Endothelial cell of umbilical vein (primary cell): ENCODE results near the gene SLC6A2. TPM values are rescaled to one million over a fixed set of nuclear protein-coding genes. Genes with fewer than 3 reads are reported as not detected.

Source experiments
- BruUV-seq: library from RNA; stranded (reverse); fragments of 400-500 nt; replicated peaks from 2 replicates; lab custom pipeline; 2021; lab: Mats Ljungman, UMichigan
- CTCF ChIA-PET: fragments of 300-600, 350-600 bp; sonication (Branson Sonifier 250); formaldehyde crosslinking; loops from one replicate; lab custom pipeline; 2021; ENCODE audit warnings: antibody characterized with exemption, inconsistent platforms; lab: Charles Lee
- POLR2A ChIA-PET: fragments of 300-600, 350-600 bp; sonication (Branson Sonifier 250); formaldehyde crosslinking; loops from one replicate; lab custom pipeline; 2021; ENCODE audit warnings: antibody characterized with exemption, inconsistent platforms; lab: Charles Lee
- DNase-seq: peaks from one replicate; pipeline ENCODE4 v3.0.0-alpha.2; 2011; ENCODE audit warnings: low read depth, low spot score
- FAIRE-seq: peaks from 2 replicates; lab custom pipeline; 2011; peaks lifted over from hg19 to GRCh38; lab: Jason Lieb, UNC
- H2AFZ ChIP-seq: 2 replicates; pipeline ENCODE4 v1.6.0; 2012; ENCODE audit warnings: low read depth, low read length, control low read depth, inconsistent platforms
- H3K27ac ChIP-seq: 2 replicates; pipeline ENCODE4 v1.5.1; 2011; ENCODE audit warnings: low read depth, mild to moderate bottlenecking, control low read depth, low read length, moderate library complexity; ENCODE audit not compliant: insufficient read depth
- H3K27me3 ChIP-seq, 2 experiments: 2 replicates each; pipeline versions ENCODE4 v1.6.0 to v1.6.1; 2011; ENCODE audit warnings: low read length in 2 of 2, mixed read lengths in 1 of 2; ENCODE audit not compliant: control insufficient read depth in 2 of 2, insufficient read depth in 2 of 2
- H3K36me3 ChIP-seq, 2 experiments: 2 replicates in 1 of 2; 3 replicates in 1 of 2; pipeline ENCODE4 v1.5.1; 2011; ENCODE audit warnings: low read length in 2 of 2, mild to moderate bottlenecking in 1 of 2, moderate library complexity in 1 of 2; ENCODE audit not compliant: control insufficient read depth in 2 of 2, insufficient read depth in 2 of 2; ENCODE audit errors: extremely low read depth in 1 of 2
- H3K4me1 ChIP-seq: 3 replicates; pipeline ENCODE4 v1.5.1; 2011; ENCODE audit warnings: mild to moderate bottlenecking, low read length; ENCODE audit not compliant: control insufficient read depth, insufficient read depth; ENCODE audit errors: extremely low read depth
- H3K4me2 ChIP-seq: 2 replicates; pipeline ENCODE4 v1.6.1; 2011; ENCODE audit warnings: low read length, control low read depth, mixed read lengths; ENCODE audit not compliant: insufficient read depth
- H3K4me3 ChIP-seq, 3 experiments: fragments of 200-600 bp in 1 of 3; sonication (generic), shearing (Covaris generic) in 1 of 3; replicated peaks in 1 of 3; 2 replicates each; pipeline ENCODE4 v1.5.1; 2011 to 2016; ENCODE audit warnings: control low read depth in 3 of 3, low read length in 3 of 3, mild to moderate bottlenecking in 2 of 3, inconsistent platforms in 1 of 3, low read depth in 1 of 3, moderate library complexity in 1 of 3; ENCODE audit not compliant: insufficient read depth in 1 of 3
- H3K79me2 ChIP-seq: 2 replicates; pipeline ENCODE4 v1.6.0; 2012; ENCODE audit warnings: low read length, inconsistent platforms; ENCODE audit not compliant: control insufficient read depth, insufficient read depth
- H3K9ac ChIP-seq: replicated peaks from 2 replicates; pipeline ENCODE3; 2011; ENCODE audit warnings: low read length, control low read depth; ENCODE audit not compliant: insufficient read depth; ENCODE audit errors: extremely low read depth
- H3K9me1 ChIP-seq: replicated peaks from 3 replicates; pipeline ENCODE4 v1.6.0; 2011; ENCODE audit warnings: mild to moderate bottlenecking, low read length; ENCODE audit not compliant: control insufficient read depth, insufficient read depth; ENCODE audit errors: extremely low read depth
- H3K9me3 ChIP-seq: replicated peaks from 2 replicates; pipeline ENCODE4 v1.5.1; 2012; ENCODE audit warnings: low read length, inconsistent platforms; ENCODE audit not compliant: control insufficient read depth, insufficient read depth
- H4K20me1 ChIP-seq: replicated peaks from 2 replicates; pipeline ENCODE3; 2011; ENCODE audit warnings: mild to moderate bottlenecking, low read length; ENCODE audit not compliant: control insufficient read depth, insufficient read depth; ENCODE audit errors: extremely low read depth
- EZH2 ChIP-seq: IDR thresholded peaks from 2 replicates; pipeline ENCODE4 v1.6.1; 2012; ENCODE audit warnings: borderline replicate concordance, low read depth, mild to moderate bottlenecking, moderate library complexity, low read length, inconsistent platforms; ENCODE audit not compliant: severe bottlenecking
- FOS ChIP-seq: IDR thresholded peaks from 2 replicates; pipeline ENCODE4 v1.6.1; 2011; ENCODE audit warnings: mild to moderate bottlenecking, low read length, moderate library complexity, borderline replicate concordance; ENCODE audit not compliant: insufficient read depth
- GATA2 ChIP-seq: IDR thresholded peaks from 2 replicates; pipeline ENCODE4 v1.7.0; 2011; ENCODE audit warnings: low read depth, mild to moderate bottlenecking, moderate library complexity, mixed read lengths, low read length; ENCODE audit not compliant: insufficient read length, insufficient read depth
- JUN ChIP-seq: IDR thresholded peaks from 2 replicates; pipeline ENCODE4 v1.6.1; 2011; ENCODE audit warnings: borderline replicate concordance, low read depth; ENCODE audit not compliant: insufficient read length, insufficient read depth
- MYC ChIP-seq: IDR thresholded peaks from one replicate; pipeline ENCODE4 v1.6.1; 2011; ENCODE audit warnings: mild to moderate bottlenecking, low read depth, low read length
- POLR2A ChIP-seq: IDR thresholded peaks from 2 replicates; pipeline ENCODE4 v1.6.1; 2012; ENCODE audit warnings: low read depth, mild to moderate bottlenecking, control low read depth, low read length
- POLR2AphosphoS5 ChIP-seq: IDR thresholded peaks from 2 replicates; pipeline ENCODE4 v1.6.1; 2012; ENCODE audit warnings: low read depth, mild to moderate bottlenecking, control low read depth, low read length, moderate library complexity; ENCODE audit not compliant: insufficient read depth
- dilution Hi-C: fragments of 300-500 bp; cut with MboI; formaldehyde crosslinking; loops from one replicate; pipeline ENCODE4 v1.15.0; 2019; ENCODE audit warnings: low sequenced_read_pairs; ENCODE audit not compliant: extremely low pct_ligation_motif_present
- intact Hi-C: fragments of 100-400 bp; cut with micrococcal nuclease; formaldehyde crosslinking; loops from one replicate; pipeline ENCODE4 v1.10.0; 2022
- polyA plus RNA-seq, 4 experiments: library from polyadenylated mRNA; depleted of rRNA in 3 of 4; stranded (reverse) in 3 of 4; unstranded in 1 of 4; fragments of >200 nt; gene quantifications; 2 replicates each; pipeline versions ENCODE4 v1.2.1 to v1.2.3, GENCODE V29; 2011 to 2012; ENCODE audit warnings: missing spikeins in 1 of 4
- total RNA-seq: library from RNA; stranded (reverse); gene quantifications from 2 replicates; pipeline ENCODE4 v1.2.3, GENCODE V29; 2021
- TF ChIP-seq, protein P1 (sequence below): IDR thresholded peaks from 2 replicates; pipeline ENCODE4 v1.6.1; 2011; ENCODE audit not compliant: insufficient read depth, insufficient read length
- TF ChIP-seq, protein P2 (sequence below), 2 donors: IDR thresholded peaks; 1 replicate in 1 of 2; 2 replicates in 1 of 2; pipeline ENCODE4 v1.5.1; 2011; ENCODE audit warnings: low read length in 2 of 2, mild to moderate bottlenecking in 2 of 2, moderate library complexity in 2 of 2, control low read depth in 1 of 2, inconsistent platforms in 1 of 2, low read depth in 1 of 2; ENCODE audit not compliant: insufficient read depth in 1 of 2; ENCODE audit errors: extremely low read depth in 1 of 2

Gene SLC6A2
- total and polyA plus RNA-seq, 2 donors (not counting 3 experiments of a cell fraction or from before 2014, with no cell fraction given), result not detected

DNA sequence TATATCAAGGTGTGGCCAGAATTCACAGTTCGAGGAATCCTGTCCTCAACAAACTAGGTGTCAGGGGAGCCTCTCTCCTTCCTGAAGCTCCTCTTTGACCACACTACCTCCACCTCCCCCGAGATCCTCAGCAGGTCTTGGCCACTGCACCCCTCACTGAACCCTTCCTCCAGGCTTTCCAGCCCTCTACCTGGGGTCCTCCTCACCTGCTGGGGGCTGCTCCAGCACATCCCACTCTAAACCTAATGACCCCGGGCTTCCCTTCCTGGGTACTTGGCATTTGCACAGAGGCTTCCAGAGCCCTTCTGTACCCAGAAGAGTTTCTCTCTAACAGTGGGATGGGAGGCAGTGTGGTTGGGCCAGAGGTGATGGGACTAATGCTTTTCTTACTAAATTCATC, 9.7 kb downstream of the SLC6A2 start:
- H2AFZ ChIP-seq, result no peak overlapping the region
- no peaks in the 10 kb centered on the region for H3K9me3 ChIP-seq
- no peak overlapping the region for H3K9ac ChIP-seq
- H3K79me2 ChIP-seq, result no peaks in the 10 kb centered on the region
- no TSS peak for BruUV-seq
- DNase-seq (no peak), FAIRE-seq (no peak)
- H3K27me3 ChIP-seq, result peaks cover 4 to 6% of the 10 kb centered on the region in 2 experiments
- no peaks in the 10 kb centered on the region for H4K20me1 ChIP-seq
- H3K27ac ChIP-seq, result no peak overlapping the region
- TF ChIP-seq JUN (no peak), POLR2AphosphoS5 (no peak), MYC (no peak), GATA2 (no peak), EZH2 (no peak), POLR2A (no peak), FOS (no peak)
- TF ChIP-seq, protein P1, sequence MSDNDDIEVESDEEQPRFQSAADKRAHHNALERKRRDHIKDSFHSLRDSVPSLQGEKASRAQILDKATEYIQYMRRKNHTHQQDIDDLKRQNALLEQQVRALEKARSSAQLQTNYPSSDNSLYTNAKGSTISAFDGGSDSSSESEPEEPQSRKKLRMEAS, result no peak
- TF ChIP-seq, protein P2, sequence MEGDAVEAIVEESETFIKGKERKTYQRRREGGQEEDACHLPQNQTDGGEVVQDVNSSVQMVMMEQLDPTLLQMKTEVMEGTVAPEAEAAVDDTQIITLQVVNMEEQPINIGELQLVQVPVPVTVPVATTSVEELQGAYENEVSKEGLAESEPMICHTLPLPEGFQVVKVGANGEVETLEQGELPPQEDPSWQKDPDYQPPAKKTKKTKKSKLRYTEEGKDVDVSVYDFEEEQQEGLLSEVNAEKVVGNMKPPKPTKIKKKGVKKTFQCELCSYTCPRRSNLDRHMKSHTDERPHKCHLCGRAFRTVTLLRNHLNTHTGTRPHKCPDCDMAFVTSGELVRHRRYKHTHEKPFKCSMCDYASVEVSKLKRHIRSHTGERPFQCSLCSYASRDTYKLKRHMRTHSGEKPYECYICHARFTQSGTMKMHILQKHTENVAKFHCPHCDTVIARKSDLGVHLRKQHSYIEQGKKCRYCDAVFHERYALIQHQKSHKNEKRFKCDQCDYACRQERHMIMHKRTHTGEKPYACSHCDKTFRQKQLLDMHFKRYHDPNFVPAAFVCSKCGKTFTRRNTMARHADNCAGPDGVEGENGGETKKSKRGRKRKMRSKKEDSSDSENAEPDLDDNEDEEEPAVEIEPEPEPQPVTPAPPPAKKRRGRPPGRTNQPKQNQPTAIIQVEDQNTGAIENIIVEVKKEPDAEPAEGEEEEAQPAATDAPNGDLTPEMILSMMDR (IDR thresholded peaks at IDR 0.05; ENCODE audit: extremely low read depth in 1 of 2, insufficient read depth in 1 of 2, low read depth in 1 of 2, low read length in 2 of 2), result no peak
- no peaks in the 10 kb centered on the region for H3K9me1 ChIP-seq
- POLR2A ChIA-PET, result no interaction called here
- dilution Hi-C loops (no loop called here), intact Hi-C loops (no loop called here)
- no peak overlapping the region for H3K4me2 ChIP-seq
- no peaks in the 10 kb centered on the region for H3K36me3 ChIP-seq
- peaks cover 13% of the 10 kb centered on the region for H3K4me1 ChIP-seq
- CTCF ChIA-PET, result interaction anchor here (1.0 kb wide), 1 partner anchor 201 kb away, joined by 7 read pairs; no protein-coding TSS in a partner anchor
- H3K4me3 ChIP-seq, result no peak overlapping the region
